GM12872 (cell line): ENCODE data around the gene AKIRIN1.

Experiments
- CTCF ChIP-seq: IDR thresholded peaks from 3 replicates; pipeline ENCODE4 v1.5.1; 2011; ENCODE audit warnings: low read depth, mild to moderate bottlenecking, low read length, moderate library complexity; ENCODE audit not compliant: insufficient read depth

The AKIRIN1 gene

GRCh38 chr1:39003794-39004193 is 12.7 kb downstream of the AKIRIN1 start:
- TF ChIP-seq CTCF = no peak

GRCh38 chr1:39006287-39006686 is 15.2 kb downstream of the AKIRIN1 start:
- TF ChIP-seq CTCF = no peak

- no peak for TF ChIP-seq CTCF
Measured at GRCh38 chr1:39006726-39007645, 15.9 kb downstream of the AKIRIN1 start.

GRCh38 chr1:39016604-39017171 is 25.6 kb downstream of the AKIRIN1 start:
- TF ChIP-seq CTCF = no peak

- no peak for TF ChIP-seq CTCF
Measured at GRCh38 chr1:39017266-39017665, 26.2 kb downstream of the AKIRIN1 start.

- TF ChIP-seq CTCF = no peak
Measured at GRCh38 chr1:39021426-39021825, 30.4 kb downstream of the AKIRIN1 start.

- no peak for TF ChIP-seq CTCF
Measured at GRCh38 chr1:39023140-39023539, 32.1 kb downstream of the AKIRIN1 start.
